HG02885 (cell line): Measurements from ENCODE around the gene CACNA1B.

Source experiments
- ATAC-seq: cut with Tn5 transposase; IDR thresholded peaks from one replicate; pipeline ENCODE4 v1.9.1; 2021; ENCODE audit warnings: mild to moderate bottlenecking; ENCODE audit not compliant: unreplicated experiment, poor library complexity

CACNA1B gene

DNA sequence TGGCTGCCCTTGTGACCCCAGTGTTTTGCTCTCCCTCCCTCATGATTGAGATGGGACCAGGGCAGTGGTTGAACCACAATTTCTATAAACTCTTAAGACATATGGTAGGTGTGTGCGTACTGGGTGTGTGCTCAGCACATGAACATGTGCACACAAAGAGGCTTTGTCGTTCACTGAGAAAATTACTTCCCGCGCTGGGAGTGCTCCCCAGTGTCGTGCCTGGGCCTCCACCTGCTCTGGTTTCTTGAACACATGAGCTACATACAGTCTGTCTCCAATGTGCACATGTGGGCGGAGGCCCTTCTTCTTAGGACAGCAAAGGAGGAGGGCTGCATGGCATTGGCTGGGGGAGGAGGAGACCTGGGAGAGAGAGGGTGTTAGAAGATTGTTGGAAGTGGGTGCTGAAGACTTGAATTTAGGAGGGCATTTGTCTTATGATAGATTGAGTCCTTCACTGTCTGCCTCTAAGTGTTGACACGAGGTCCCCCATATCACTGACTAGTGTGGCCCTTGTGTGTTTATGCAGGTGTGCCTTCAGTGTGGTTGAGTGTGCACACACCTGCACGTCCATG is 170.0 kb downstream of the CACNA1B start:
- ATAC-seq, result no peak

DNA sequence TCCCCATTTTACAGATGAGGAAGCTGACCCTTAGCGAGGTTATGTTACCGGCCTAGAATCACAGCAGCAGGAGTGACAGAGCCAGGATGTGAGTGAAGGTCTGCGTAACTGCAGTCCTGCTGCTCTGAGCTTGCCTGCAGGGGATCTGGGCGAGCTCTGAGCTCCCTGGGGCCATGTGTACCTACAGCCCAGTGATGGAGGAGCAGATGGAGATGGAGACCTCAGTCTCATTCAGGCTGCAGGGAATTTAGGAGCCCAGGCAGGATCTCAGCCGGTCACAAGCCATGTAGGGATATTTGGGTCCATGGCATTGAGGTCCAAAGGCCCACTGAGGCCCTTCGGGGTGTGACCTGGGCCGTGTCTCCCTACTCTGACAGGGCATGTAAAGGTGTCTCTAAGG is 170.6 kb downstream of the CACNA1B start:
- ATAC-seq, result no peak

DNA sequence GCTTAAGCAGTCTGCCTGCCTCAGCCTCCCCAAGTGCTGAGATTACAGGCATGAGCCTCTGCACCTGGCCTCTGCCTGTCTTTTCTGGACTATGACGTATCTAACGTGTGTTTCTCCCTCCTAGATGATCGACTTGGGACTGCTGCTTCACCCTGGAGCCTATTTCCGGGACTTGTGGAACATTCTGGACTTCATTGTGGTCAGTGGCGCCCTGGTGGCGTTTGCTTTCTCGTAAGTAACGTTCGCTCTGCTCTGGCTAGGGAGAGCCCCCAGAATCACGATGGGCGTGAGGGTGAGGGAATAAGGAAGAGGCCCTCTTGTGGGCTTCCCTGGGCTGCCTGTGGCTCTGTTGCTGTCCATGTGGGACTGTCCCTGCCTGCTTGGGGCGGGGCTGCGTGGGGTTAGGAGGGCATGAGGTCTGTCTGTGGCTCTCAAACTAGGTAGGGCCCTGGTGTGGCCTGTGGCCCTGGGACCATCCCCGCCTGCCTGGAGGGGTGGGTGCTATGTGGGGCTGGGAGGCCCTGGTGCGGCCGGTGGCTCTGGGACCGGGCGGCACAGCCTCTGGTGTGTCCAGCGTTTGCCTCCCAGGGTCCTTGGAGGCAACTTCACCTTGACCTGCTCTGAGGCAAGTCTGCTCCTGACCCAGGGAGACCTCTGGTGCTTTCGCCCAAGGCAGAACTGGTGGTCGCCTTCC is 171.7 kb downstream of the CACNA1B start:
- no peak for ATAC-seq

DNA sequence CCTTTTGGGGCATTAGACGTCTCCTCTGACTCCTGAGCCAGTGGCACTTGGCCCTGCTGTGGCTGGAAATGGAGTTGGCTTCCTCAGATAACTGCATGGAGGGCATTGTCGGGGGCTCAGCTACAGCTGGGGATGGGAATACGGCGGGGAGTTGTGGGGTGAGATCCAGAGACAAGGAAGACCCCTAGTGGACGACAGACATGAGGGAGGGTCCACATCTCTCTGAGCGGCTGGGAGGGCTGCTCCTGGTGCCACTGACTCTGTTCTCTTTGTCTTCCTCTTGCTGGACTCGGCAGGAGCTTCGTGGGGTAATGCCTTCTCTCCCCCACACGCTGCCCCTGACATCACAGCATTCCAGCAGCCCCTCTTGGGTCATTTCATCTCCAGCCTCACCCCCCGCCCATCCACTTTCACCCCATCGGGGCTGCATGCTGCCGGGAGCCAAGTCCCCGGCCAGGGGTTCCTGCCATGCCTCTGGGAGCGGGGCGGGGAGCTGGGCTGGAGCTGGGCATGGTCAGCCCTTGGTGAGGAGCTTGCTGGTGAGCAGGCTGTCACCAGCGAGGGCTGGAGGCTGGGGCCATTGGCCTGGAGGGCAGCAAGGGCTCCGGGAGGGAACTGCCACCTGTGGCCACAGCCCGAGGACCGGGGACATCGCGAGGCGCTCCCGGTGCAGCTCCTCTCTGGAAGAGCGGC is 172.3 kb downstream of the CACNA1B start:
- no peak for ATAC-seq

DNA sequence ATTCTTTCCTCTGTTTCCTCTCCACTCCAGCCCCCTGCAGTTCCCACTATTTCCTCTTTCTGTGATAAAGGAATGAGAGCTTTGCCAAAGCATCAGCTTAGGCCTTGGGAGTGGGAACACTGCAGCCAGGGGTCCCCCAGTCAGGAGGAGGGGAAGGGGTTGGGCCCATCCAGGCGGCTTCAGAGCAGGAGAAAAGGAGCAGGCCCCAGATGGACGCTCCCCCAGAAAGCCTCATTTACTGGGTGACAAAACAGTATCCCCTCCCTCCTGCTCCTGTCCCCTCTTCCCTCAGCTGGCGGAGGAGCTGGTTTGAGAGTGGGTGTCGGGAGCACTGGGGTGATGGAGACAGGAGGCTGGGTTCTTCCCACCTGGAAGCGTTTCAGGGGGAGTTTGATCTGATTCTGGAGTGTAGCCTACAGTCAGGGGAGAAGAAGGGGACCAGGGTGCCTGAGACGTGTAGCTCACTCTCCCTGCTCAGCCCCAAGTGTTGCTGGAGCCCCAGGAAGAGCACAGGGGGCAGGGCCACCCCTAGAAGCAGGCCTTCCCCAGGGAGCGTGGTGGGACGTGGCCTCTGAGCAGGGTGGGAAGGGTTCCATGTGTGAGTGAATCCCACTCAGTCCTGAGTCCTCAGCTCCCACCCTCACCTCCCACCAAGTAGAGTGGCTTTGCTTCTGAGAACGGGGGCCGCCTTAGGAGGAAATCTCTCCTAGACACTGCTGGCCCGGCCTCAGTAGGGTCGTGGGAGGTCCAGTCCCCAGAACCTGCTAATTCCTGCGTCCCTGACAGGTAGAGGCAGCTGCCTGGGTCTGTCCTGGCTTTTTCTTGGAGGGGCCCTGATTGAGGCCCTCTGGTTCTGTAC is 173.1 kb downstream of the CACNA1B start:
- no peak for ATAC-seq

DNA sequence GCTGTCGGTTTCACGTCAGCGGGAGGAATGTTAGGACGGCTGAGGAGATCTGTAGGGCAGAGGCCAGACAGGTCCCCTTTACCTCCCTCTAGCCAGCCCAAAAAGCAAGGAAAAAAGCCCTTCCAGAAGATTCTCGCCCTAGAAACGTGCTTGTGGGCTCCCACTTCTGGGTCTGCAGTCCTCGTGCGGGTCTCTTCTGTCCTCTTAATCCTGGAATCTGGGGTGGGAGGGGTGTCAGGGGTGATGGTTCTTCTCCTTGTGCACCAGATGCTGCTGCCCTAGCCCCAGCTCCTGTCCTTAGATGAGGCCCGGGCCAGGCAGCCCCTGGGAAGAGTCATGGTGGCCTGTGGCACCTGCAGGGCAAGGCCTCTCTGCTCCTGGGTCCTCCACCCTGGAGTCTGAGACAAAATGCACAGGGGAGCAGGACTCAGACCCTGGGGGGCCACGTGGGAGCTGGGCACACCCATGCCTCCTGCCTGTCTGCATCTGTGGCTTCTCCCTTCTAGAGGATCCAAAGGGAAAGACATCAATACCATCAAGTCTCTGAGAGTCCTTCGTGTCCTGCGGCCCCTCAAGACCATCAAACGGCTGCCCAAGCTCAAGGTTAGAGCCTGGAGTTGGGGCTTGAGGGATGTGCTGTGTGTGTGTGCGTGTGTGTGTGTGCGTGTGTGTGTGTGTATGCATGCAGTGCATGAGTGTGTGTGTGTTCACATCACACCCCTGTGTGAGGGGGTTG is 174.2 kb downstream of the CACNA1B start:
- no peak for ATAC-seq

DNA sequence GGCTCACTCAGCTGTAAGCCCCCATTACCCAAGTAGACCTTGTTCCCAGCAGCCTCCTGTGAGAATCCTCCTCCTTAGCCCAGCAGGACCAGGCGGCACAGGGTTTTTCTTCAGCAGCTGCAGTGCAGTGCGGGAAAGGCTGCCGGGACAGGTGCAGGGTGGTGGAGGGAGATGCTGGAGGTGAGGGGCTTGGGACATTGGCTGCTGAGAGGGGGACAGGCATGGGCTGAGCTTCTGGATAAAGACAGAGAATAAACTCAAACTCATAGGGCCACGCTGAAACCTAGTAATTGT is 174.7 kb downstream of the CACNA1B start:
- ATAC-seq, result no peak

DNA sequence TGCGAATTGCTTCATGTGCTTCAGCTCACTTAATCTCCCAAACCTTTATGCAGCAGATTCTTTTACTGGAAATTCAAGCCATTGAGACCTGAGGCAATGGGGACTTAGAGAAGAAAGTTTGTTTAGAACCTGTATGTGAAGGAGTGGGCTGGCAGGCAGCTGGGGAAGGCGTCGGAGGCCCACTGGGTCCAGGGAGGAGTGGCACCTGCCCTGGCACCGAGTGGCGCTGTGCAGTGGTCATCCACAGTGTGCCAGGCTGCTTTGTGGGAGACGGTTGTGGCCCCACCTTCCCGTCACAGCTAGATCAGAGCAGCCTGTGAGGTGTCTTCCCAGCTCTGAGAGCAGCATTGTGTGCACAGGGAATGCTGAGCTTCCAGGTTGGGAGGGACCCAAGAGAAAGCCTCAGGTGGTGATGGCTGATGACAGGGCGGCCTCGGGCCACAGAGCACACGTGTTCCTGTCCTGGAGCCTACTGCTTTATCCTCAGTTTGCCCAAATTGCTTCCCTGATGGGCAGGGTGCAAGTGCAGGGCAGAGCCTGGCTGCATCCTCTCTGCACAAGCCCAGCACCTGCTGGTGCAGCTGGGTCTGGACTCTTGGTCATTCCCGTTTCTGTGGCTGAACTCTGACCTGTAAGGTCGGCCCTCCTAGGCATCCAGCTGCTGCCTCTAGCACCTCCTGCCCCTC is 175.2 kb downstream of the CACNA1B start:
- ATAC-seq, result no peak

DNA sequence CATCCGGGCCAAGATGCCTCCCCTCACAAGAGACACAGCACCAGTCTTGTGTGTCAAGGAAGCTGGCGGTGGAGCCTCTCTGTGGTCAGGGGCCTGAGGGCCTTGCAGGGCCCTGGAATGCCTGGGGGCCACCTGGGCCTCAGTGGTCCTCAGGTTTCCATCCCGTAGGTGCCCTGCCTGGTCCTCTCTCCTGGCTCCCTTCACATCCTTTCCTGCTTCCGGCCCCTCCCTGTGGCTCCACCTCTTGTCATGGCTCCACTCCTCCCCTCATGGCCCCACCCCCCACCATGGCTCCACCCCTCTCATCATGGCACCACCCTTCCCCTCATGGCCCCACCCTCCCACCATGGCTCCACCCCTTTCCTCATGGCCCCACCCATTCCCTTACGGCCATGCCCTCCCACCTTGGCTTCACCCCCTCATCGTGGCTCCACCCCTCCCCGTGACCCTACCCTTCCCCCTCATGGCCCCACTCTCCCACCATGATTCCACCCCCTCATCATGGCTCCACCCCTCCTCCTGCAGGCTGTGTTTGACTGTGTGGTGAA is 175.8 kb downstream of the CACNA1B start:
- no peak for ATAC-seq

DNA sequence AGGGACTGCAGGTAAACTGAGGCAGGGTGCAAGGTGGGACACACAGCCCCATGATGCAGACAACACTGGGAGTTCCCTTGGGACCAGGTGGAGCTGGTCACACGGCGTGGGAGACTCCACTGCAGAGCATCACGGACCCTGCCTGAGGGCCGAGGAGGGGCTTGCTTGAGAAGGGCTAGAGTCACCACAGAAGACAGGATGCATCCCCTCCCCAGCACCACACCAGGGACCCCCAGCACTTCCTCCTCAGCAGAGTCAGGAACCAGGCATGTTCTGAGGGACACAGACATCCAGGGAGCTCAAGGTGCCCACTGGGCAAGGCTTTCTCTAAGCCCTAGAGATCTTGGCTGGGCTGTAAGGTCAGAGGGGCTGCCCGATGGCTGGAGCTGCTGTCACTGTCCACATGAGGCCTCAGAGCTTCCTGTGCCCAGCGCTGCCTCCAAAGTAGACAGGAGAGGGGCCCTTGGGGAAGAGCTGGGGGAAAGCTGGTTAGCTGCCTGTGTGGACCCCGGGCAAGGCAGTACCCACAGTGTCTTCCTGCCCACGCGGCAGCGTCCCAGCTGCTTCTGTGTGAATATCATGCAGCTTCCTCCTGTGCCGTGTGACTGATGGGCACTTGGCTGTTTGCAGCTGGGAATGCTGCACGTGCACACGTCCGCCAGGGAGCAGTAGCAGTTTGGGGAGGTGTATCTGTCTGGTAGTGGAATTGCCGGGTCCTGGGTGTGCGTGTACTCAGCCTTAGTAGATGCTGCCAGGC is 176.6 kb downstream of the CACNA1B start:
- no peak for ATAC-seq

DNA sequence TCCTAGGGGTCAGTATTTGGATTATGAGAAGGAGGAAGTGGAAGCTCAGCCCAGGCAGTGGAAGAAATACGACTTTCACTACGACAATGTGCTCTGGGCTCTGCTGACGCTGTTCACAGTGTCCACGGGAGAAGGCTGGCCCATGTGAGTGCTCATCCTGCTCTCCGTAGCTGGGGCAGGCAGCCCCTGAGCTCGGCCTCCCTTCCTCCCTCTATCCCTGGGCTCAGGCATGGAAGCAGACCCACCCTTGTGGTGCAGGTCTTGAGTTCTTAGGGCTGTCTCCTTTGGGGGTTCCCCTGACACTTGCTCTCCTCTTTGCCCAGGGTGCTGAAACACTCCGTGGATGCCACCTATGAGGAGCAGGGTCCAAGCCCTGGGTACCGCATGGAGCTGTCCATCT is 180.1 kb downstream of the CACNA1B start:
- no peak for ATAC-seq

DNA sequence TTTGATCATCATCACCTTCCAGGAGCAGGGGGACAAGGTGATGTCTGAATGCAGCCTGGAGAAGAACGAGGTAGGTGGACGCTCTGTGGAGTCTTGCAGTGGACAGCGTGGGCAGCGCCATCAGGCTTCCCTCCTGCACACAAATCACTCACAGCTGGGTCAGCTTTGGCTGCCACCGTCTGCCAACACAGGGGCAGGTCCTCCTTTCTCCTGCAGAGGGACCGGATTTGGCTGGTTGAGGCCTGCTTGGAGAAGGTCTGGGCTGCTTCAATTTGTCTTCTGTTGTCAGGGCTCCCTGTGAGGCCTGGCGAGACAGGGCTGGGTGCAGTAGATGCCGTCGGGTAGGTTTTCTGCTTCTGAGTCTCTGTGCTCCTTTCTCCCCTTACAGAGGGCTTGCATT is 180.6 kb downstream of the CACNA1B start:
- no peak for ATAC-seq

DNA sequence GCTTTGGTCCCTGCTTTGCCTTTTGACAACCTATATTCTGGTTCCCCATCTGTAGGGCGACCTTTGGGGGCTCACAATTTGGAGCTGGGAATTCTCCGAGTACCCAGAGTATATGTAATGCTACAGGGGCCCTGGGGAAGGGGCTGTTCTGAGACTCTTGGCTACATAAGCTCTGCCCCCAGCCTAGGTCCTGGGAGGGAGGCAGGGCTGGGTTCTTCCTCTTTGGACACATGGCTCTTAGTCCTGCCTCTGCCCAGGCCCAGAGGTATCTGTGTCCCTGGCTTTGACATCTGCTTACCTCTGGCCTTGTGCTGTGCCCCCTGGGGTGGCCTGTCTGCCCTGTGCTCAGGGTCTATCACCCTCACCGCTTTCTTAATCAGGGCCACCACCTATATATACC is 181.6 kb downstream of the CACNA1B start:
- ATAC-seq, result no peak

DNA sequence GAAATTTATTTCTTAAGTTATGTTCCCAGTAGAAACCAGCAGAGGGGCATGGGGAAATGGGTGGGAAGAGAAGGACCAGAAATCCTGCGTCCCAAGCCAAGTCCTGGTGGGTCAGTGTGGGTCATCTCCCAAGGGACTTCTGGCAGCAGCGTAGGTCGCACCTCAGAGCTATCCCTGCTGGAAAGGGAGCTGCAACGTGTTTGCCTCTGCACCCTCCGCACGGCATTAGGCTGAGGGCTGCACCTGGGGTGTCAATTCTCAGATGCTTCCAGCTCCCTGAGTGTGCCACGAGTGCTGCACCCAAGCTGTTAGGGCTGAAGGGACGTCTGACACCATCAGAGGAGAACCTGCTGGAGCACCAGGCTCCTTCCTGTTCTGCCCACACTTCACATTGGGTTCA is 182.8 kb downstream of the CACNA1B start:
- no peak for ATAC-seq

DNA sequence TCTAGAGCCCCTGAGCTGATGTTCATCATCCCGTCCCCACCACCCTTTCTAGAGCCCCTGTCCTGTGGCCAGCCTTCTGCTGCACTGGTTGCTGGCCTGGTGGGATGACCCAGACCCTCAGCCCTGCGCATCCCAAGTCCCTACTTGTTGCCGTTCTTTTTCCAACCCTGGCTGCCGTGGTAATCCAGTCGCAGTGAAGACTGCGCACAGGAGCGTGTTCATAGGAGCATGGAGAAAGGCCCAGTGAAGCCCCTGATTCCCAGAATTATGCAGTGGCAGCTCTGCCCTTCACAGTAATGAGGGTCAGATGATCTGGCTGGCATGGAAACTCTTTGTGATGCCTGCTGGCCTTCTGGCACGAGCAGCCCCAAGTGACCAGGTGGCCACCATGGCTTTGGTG is 183.3 kb downstream of the CACNA1B start:
- no peak for ATAC-seq

DNA sequence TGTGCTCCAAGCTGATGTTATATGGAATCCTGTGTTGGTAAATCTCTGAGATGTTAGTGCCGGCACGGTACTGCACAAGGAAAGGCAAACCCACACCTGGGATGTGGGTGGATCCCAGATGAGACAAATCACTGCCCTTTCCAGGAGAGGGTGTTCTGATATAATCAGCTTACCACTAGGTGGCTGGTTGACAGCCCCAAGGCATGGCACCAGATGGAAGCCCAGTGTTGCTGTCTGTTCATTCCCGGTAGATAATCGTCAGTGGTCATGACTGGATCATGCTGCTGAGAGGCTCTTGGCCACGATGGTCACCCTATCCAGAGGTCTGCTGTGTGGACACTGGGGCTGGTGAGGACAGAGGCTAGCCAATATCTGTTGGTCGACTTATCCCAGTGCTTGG is 184.0 kb downstream of the CACNA1B start:
- no peak for ATAC-seq

DNA sequence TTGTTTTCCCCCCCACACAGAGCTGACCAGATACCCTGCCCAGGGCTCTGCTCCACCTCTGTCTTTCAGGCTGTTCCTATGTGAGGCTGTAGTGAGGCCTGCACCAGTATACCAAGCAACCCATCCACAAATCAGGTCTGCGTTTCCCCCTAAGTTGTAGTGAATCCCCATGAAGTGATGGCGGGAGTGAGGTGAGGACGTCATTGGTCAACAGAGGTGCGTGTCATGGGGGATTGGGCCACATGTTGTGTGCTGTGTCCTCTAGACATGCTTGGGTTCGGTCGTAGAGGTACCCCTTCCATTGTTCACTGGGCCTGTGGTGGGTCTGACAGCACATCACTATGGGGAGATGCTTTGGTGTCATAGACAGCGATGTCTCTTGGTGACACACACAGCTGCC is 184.6 kb downstream of the CACNA1B start:
- ATAC-seq, result no peak

DNA sequence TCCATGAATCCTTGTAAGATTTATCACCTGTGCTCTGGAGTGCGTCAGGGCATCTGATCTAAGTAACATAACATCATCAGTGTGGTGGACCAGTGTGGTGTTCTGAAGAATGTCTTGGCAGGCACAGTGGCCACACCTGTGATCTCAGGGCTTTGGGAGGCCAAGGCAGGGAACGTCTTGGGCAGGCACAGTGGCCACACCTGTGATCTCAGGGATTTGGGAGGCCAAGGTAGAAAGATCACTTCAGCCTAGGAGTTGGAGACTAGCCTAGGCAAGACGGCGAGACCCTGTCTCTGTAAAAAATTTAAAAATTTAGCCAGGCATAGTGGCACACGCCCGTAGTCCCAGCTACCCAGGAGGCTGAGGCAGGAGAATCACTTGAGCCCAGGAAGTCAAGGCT is 185.5 kb downstream of the CACNA1B start:
- no peak for ATAC-seq

DNA sequence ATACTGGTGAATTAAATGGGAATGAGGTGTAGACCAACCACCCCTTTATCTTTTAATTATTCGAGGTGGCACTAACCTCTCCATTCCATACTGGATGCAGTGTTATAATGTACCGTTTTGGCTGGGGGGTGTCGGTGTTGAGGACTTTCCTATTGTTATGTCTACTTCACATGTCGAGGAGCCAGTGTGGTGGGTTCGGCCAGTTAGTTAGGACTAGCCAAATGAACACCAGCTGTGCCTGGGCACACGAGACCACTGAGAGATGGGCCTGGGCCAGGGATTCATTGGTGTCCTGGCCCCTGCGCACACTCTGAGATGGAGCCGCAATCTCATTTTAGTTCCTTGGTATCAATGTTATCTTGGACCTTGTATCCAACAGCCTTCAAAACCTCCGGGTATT is 186.2 kb downstream of the CACNA1B start:
- ATAC-seq, result no peak
